Measurements from ENCODE around the gene S100A13.
"Not testable (repeated sequence)": the region's sequence is repeated elsewhere in the genome, so short reads cannot be mapped to it uniquely, and the experiment has no call there.

S100A13 gene

GRCh38 chr1:153647346-153647714, 20.0 kb upstream of the S100A13 start:
- Histone ChIP-seq H3K4me1 (ENCODE audit: control insufficient read depth, insufficient read depth, low read length, poor library complexity, severe bottlenecking) (no peaks in the 10 kb centered on the region), H3K9me3 (ENCODE audit: control insufficient read depth, low read length) (no peaks in the 10 kb centered on the region), H3K4me3 (ENCODE audit: extremely low read depth, insufficient read depth, low read length, poor library complexity, severe bottlenecking) (no peak overlapping the region), H3K36me3 (ENCODE audit: control insufficient read depth, insufficient read depth, low read length) (peaks cover 48% of the 10 kb centered on the region), H3K27ac (ENCODE audit: low read depth, low read length, severe bottlenecking) (no peak overlapping the region)
- WGBS, 2 experiments (ENCODE audit: insufficient coverage in 2 of 2), result 76 to 92% methylated on average over 2 of the region's 2 CpGs

GRCh38 chr1:153646672-153647345, 19.5 kb upstream of the S100A13 start:
- Histone ChIP-seq H3K27ac (ENCODE audit: low read depth, low read length, severe bottlenecking) (no peak overlapping the region), H3K4me1 (ENCODE audit: control insufficient read depth, insufficient read depth, low read length, poor library complexity, severe bottlenecking) (no peaks in the 10 kb centered on the region), H3K36me3 (ENCODE audit: control insufficient read depth, insufficient read depth, low read length) (peaks cover 54% of the 10 kb centered on the region), H3K9me3 (ENCODE audit: control insufficient read depth, low read length) (no peaks in the 10 kb centered on the region), H3K4me3 (ENCODE audit: extremely low read depth, insufficient read depth, low read length, poor library complexity, severe bottlenecking) (no peak overlapping the region)
- WGBS, 2 experiments (ENCODE audit: insufficient coverage in 2 of 2), result 90 to 95% methylated on average over 2 to 3 of the region's 5 CpGs

- Histone ChIP-seq H3K4me3 (ENCODE audit: extremely low read depth, insufficient read depth, low read length, poor library complexity, severe bottlenecking) (no peak overlapping the region), H3K9me3 (ENCODE audit: control insufficient read depth, low read length) (no peaks in the 10 kb centered on the region), H3K4me1 (ENCODE audit: control insufficient read depth, insufficient read depth, low read length, poor library complexity, severe bottlenecking) (no peaks in the 10 kb centered on the region), H3K36me3 (ENCODE audit: control insufficient read depth, insufficient read depth, low read length) (peaks cover 84% of the 10 kb centered on the region), H3K27ac (ENCODE audit: low read depth, low read length, severe bottlenecking) (no peak overlapping the region)
These were observed 16.5 kb upstream of the S100A13 start for GRCh38 chr1:153643816-153644215.

GRCh38 chr1:153643100-153643499, 15.8 kb upstream of the S100A13 start:
- no peak overlapping the region for H3K27ac ChIP-seq (ENCODE audit: low read depth, low read length, severe bottlenecking)

GRCh38 chr1:153642161-153642560, 14.9 kb upstream of the S100A13 start:
- Histone ChIP-seq H3K9me3 (ENCODE audit: control insufficient read depth, low read length) (no peaks in the 10 kb centered on the region), H3K27ac (ENCODE audit: low read depth, low read length, severe bottlenecking) (no peak overlapping the region), H3K4me1 (ENCODE audit: control insufficient read depth, insufficient read depth, low read length, poor library complexity, severe bottlenecking) (no peaks in the 10 kb centered on the region), H3K36me3 (ENCODE audit: control insufficient read depth, insufficient read depth, low read length) (peaks cover 99% of the 10 kb centered on the region), H3K4me3 (ENCODE audit: extremely low read depth, insufficient read depth, low read length, poor library complexity, severe bottlenecking) (no peak overlapping the region)
- WGBS, 2 experiments (ENCODE audit: insufficient coverage in 2 of 2), result 95 to 98% methylated on average over 7 to 9 of the region's 11 CpGs

More at GRCh38 chr1:153643100-153643499, 15.8 kb upstream of the S100A13 start:
- H3K36me3 ChIP-seq (ENCODE audit: control insufficient read depth, insufficient read depth, low read length), result peaks cover 90% of the 10 kb centered on the region
- WGBS, 2 experiments (ENCODE audit: insufficient coverage in 2 of 2), result 93 to 100% methylated on average over 2 to 5 of the region's 11 CpGs
- no peaks in the 10 kb centered on the region for H3K4me1 ChIP-seq (ENCODE audit: control insufficient read depth, insufficient read depth, low read length, poor library complexity, severe bottlenecking)
- no peaks in the 10 kb centered on the region for H3K9me3 ChIP-seq (ENCODE audit: control insufficient read depth, low read length)
- no peak overlapping the region for H3K4me3 ChIP-seq (ENCODE audit: extremely low read depth, insufficient read depth, low read length, poor library complexity, severe bottlenecking)

- no peak overlapping the region for H3K27ac ChIP-seq (ENCODE audit: low read depth, low read length, severe bottlenecking)
- no peaks in the 10 kb centered on the region for H3K9me3 ChIP-seq (ENCODE audit: control insufficient read depth, low read length)
- peaks cover 99% of the 10 kb centered on the region for H3K36me3 ChIP-seq (ENCODE audit: control insufficient read depth, insufficient read depth, low read length)
- peaks cover 2% of the 10 kb centered on the region for H3K4me1 ChIP-seq (ENCODE audit: control insufficient read depth, insufficient read depth, low read length, poor library complexity, severe bottlenecking)
- 67 to 80% methylated on average over 3 to 5 of the region's 6 CpGs for WGBS, 2 experiments (ENCODE audit: insufficient coverage in 2 of 2)
- no peak overlapping the region for H3K4me3 ChIP-seq (ENCODE audit: extremely low read depth, insufficient read depth, low read length, poor library complexity, severe bottlenecking)
These were observed 13.6 kb upstream of the S100A13 start for GRCh38 chr1:153640861-153641260.

- H3K4me3 ChIP-seq (ENCODE audit: extremely low read depth, insufficient read depth, low read length, poor library complexity, severe bottlenecking); H3K4me1 ChIP-seq (ENCODE audit: control insufficient read depth, insufficient read depth, low read length, poor library complexity, severe bottlenecking); H3K9me3 ChIP-seq (ENCODE audit: control insufficient read depth, low read length); H3K27ac ChIP-seq (ENCODE audit: low read depth, low read length, severe bottlenecking): not testable (repeated sequence)
- H3K36me3 ChIP-seq (ENCODE audit: control insufficient read depth, insufficient read depth, low read length), result peaks cover 99% of the 10 kb centered on the region
- WGBS, 2 experiments (ENCODE audit: insufficient coverage in 2 of 2), result 97 to 100% methylated on average over 1 to 3 of the region's 5 CpGs
These were observed 12.9 kb upstream of the S100A13 start for GRCh38 chr1:153640213-153640612.

- WGBS, 2 experiments (ENCODE audit: insufficient coverage in 2 of 2), result 93% methylated on average over 3 of the region's 3 CpGs; no CpG with 5 or more reads in 1 of the 2 experiments
- Histone ChIP-seq H3K4me1 (ENCODE audit: control insufficient read depth, insufficient read depth, low read length, poor library complexity, severe bottlenecking) (peaks cover 4% of the 10 kb centered on the region), H3K4me3 (ENCODE audit: extremely low read depth, insufficient read depth, low read length, poor library complexity, severe bottlenecking) (no peak overlapping the region), H3K9me3 (ENCODE audit: control insufficient read depth, low read length) (no peaks in the 10 kb centered on the region), H3K27ac (ENCODE audit: low read depth, low read length, severe bottlenecking) (no peak overlapping the region), H3K36me3 (ENCODE audit: control insufficient read depth, insufficient read depth, low read length) (peaks cover 93% of the 10 kb centered on the region)
These were observed 12.0 kb upstream of the S100A13 start for GRCh38 chr1:153639280-153639679.

GRCh38 chr1:153638261-153638660, 11.0 kb upstream of the S100A13 start:
- Histone ChIP-seq H3K27ac (ENCODE audit: low read depth, low read length, severe bottlenecking) (no peak overlapping the region), H3K36me3 (ENCODE audit: control insufficient read depth, insufficient read depth, low read length) (peaks cover 83% of the 10 kb centered on the region), H3K9me3 (ENCODE audit: control insufficient read depth, low read length) (no peaks in the 10 kb centered on the region), H3K4me1 (ENCODE audit: control insufficient read depth, insufficient read depth, low read length, poor library complexity, severe bottlenecking) (peaks cover 4% of the 10 kb centered on the region), H3K4me3 (ENCODE audit: extremely low read depth, insufficient read depth, low read length, poor library complexity, severe bottlenecking) (no peak overlapping the region)
- WGBS, 2 experiments (ENCODE audit: insufficient coverage in 2 of 2), result 97 to 100% methylated on average over 5 of the region's 6 CpGs

- no peak overlapping the region for H3K4me3 ChIP-seq (ENCODE audit: extremely low read depth, insufficient read depth, low read length, poor library complexity, severe bottlenecking)
- H3K4me1 ChIP-seq (ENCODE audit: control insufficient read depth, insufficient read depth, low read length, poor library complexity, severe bottlenecking), result peaks cover 4% of the 10 kb centered on the region
- no peak overlapping the region for H3K27ac ChIP-seq (ENCODE audit: low read depth, low read length, severe bottlenecking)
- H3K9me3 ChIP-seq (ENCODE audit: control insufficient read depth, low read length), result no peaks in the 10 kb centered on the region
- peaks cover 63% of the 10 kb centered on the region for H3K36me3 ChIP-seq (ENCODE audit: control insufficient read depth, insufficient read depth, low read length)
- WGBS, 2 experiments (ENCODE audit: insufficient coverage in 2 of 2), result 96 to 97% methylated on average over 9 of the region's 9 CpGs
These were observed 9.0 kb upstream of the S100A13 start for GRCh38 chr1:153636312-153636711.

- Histone ChIP-seq H3K27ac (ENCODE audit: low read depth, low read length, severe bottlenecking) (peak overlapping the region; percentile 29), H3K4me3 (ENCODE audit: extremely low read depth, insufficient read depth, low read length, poor library complexity, severe bottlenecking) (no peak overlapping the region), H3K4me1 (ENCODE audit: control insufficient read depth, insufficient read depth, low read length, poor library complexity, severe bottlenecking) (peaks cover 4% of the 10 kb centered on the region), H3K9me3 (ENCODE audit: control insufficient read depth, low read length) (no peaks in the 10 kb centered on the region), H3K36me3 (ENCODE audit: control insufficient read depth, insufficient read depth, low read length) (peaks cover 59% of the 10 kb centered on the region)
- WGBS, 2 experiments (ENCODE audit: insufficient coverage in 2 of 2), result 87 to 92% methylated on average over 3 of the region's 7 CpGs
These were observed 8.6 kb upstream of the S100A13 start for GRCh38 chr1:153635872-153636271.
